H1 (cell line): ENCODE results near the gene LPP.

Experiments used
- BCL11A ChIP-seq, 2 experiments: IDR thresholded peaks; one replicate each; pipeline ENCODE4 v1.6.1; 2011; ENCODE audit warnings: low read depth in 2 of 2, low read length in 2 of 2, mild to moderate bottlenecking in 2 of 2
- CREB1 ChIP-seq: IDR thresholded peaks from 2 replicates; pipeline ENCODE4 v1.6.1; 2012; ENCODE audit warnings: inconsistent platforms
- CTCF ChIP-seq, 3 experiments: IDR thresholded peaks; 1 replicate in 2 of 3; 2 replicates in 1 of 3; pipeline versions ENCODE4 v1.5.1 to v1.6.1; 2011; ENCODE audit warnings: low read length in 3 of 3, mild to moderate bottlenecking in 3 of 3, inconsistent platforms in 2 of 3, low read depth in 1 of 3, moderate library complexity in 1 of 3; ENCODE audit not compliant: insufficient read depth in 1 of 3; ENCODE audit errors: control extremely low read depth in 1 of 3
- E2F6 ChIP-seq: IDR thresholded peaks from 2 replicates; pipeline ENCODE4 v1.6.1; 2012; ENCODE audit warnings: inconsistent platforms
- EZH2 ChIP-seq: fragments of 200-600 bp; sonication (generic); IDR thresholded peaks from 2 replicates; pipeline ENCODE4 v1.7.1; 2012; ENCODE audit warnings: low read depth, mild to moderate bottlenecking, moderate library complexity, low read length, inconsistent platforms; ENCODE audit not compliant: severe bottlenecking
- GTF2F1 ChIP-seq: IDR thresholded peaks from 2 replicates; pipeline ENCODE4 v1.6.1; 2012; ENCODE audit warnings: low read depth, low read length, improper control_type of control experiment, borderline replicate concordance
- MAX ChIP-seq: IDR thresholded peaks from 2 replicates; pipeline ENCODE4 v1.6.1; 2012; ENCODE audit warnings: inconsistent platforms
- POLR2A ChIP-seq, 2 experiments: IDR thresholded peaks; 1 replicate in 1 of 2; 2 replicates in 1 of 2; pipeline ENCODE4 v1.6.1; 2011; ENCODE audit warnings: low read depth in 2 of 2, low read length in 2 of 2, mild to moderate bottlenecking in 2 of 2; ENCODE audit errors: control extremely low read depth in 1 of 2
- POLR2AphosphoS5 ChIP-seq: IDR thresholded peaks from 2 replicates; pipeline ENCODE4 v1.6.1; 2011; ENCODE audit warnings: low read depth, low read length
- SIN3A ChIP-seq, 2 experiments: IDR thresholded peaks in 1 of 2; conservative IDR thresholded peaks in 1 of 2; 2 replicates each; pipeline ENCODE4 v1.6.1; 2011 to 2012; ENCODE audit warnings: low read length in 2 of 2, improper control_type of control experiment in 1 of 2, low read depth in 1 of 2, mild to moderate bottlenecking in 1 of 2
- SP1 ChIP-seq: IDR thresholded peaks from 2 replicates; pipeline ENCODE4 v1.6.1; 2011; ENCODE audit warnings: low read depth, low read length
- TCF12 ChIP-seq: IDR thresholded peaks from 2 replicates; pipeline ENCODE4 v1.6.1; 2011; ENCODE audit warnings: low read depth, mild to moderate bottlenecking, low read length

GRCh38 chr3:188580659-188581058 lies 426.7 kb downstream of the LPP start:
- TF ChIP-seq CTCF (IDR thresholded peaks at IDR 0.05; ENCODE audit: control extremely low read depth in 1 of 3, insufficient read depth in 1 of 3, low read depth in 1 of 3, low read length in 3 of 3) (no peak), POLR2A (IDR thresholded peaks at IDR 0.05; ENCODE audit: control extremely low read depth in 1 of 2, low read depth in 2 of 2, low read length in 2 of 2) (no peak), MAX (no peak), SIN3A (conservative IDR thresholded peaks at IDR 0.05 in 1 of 2, IDR thresholded peaks at IDR 0.05 in 1 of 2; ENCODE audit: low read depth in 1 of 2, low read length in 2 of 2) (no peak), SP1 (no peak), EZH2 (no peak), CREB1 (no peak), GTF2F1 (no peak), BCL11A (IDR thresholded peaks at IDR 0.05; ENCODE audit: low read depth in 2 of 2, low read length in 2 of 2) (no peak), E2F6 (no peak), POLR2AphosphoS5 (no peak), TCF12 (no peak)
